AG10803 (cell line): Measurements from ENCODE around the gene RASSF6.
"Not testable (repeated sequence)": the region's sequence is repeated elsewhere in the genome, so short reads cannot be mapped to it uniquely, and the experiment has no call there.

Source experiments
- DNase-seq: peaks from one replicate; pipeline ENCODE4 v3.0.0; 2010; ENCODE audit warnings: low read depth
- H3K4me3 ChIP-seq: 2 replicates; pipeline ENCODE4 v1.5.1; 2011; ENCODE audit warnings: mild to moderate bottlenecking, low read length, control low read depth
- CTCF ChIP-seq: conservative IDR thresholded peaks from 2 replicates; pipeline ENCODE4 v1.5.1; 2011; ENCODE audit warnings: mild to moderate bottlenecking, low read length, control low read depth, inconsistent platforms

The RASSF6 gene

GRCh38 chr4:73631565-73632226 is 11.5 kb upstream of the RASSF6 start:
- DNase-seq, result no peak
- H3K4me3 ChIP-seq, result no peak overlapping the region

GRCh38 chr4:73628834-73629233 is 8.6 kb upstream of the RASSF6 start:
- H3K4me3 ChIP-seq, DNase-seq: not testable (repeated sequence)

More at GRCh38 chr4:73631565-73632226, 11.5 kb upstream of the RASSF6 start:
- TF ChIP-seq CTCF, result no peak

- no peak for TF ChIP-seq CTCF
- H3K4me3 ChIP-seq, result no peak overlapping the region
- no peak for DNase-seq
These were observed 1.1 kb upstream of the RASSF6 start for GRCh38 chr4:73621357-73621756.

- H3K4me3 ChIP-seq, result no peak overlapping the region
- TF ChIP-seq CTCF, result no peak
- no peak for DNase-seq
These were observed 890 bp downstream of the RASSF6 start for GRCh38 chr4:73619346-73619745.

- DNase-seq, result no peak
- TF ChIP-seq CTCF, result no peak
- H3K4me3 ChIP-seq, result no peak overlapping the region
These were observed 3.0 kb downstream of the RASSF6 start for GRCh38 chr4:73617256-73617655.

- TF ChIP-seq CTCF, result no peak
- no peak overlapping the region for H3K4me3 ChIP-seq
- no peak for DNase-seq
These were observed 4.6 kb downstream of the RASSF6 start for GRCh38 chr4:73615613-73616012.

- no peak for TF ChIP-seq CTCF
- DNase-seq, result no peak
- no peak overlapping the region for H3K4me3 ChIP-seq
These were observed 5.8 kb downstream of the RASSF6 start for GRCh38 chr4:73614311-73614867.
